ENCODE results near the gene CDC14A.

DNA sequence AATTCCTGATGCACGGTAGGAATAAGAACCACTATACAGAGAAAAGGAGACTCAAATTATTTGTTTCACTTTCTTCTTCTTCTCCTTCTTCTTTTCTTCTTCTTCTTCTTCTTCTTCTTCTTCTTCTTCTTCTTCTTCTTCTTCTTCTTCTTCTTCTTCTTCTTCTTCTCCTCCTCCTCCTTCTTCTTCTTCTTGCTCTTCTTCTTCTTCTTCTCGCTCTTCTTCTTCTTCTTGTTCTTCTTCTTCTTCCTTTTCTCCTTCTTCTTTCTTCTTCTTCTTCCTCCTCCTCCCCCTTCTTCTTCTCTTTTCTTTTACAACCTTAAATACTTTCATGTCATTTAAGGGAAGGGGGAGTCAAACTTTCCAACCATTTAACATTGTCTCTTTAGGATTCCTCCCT is 174.6 kb downstream of the CDC14A start:
- TF ChIP-seq, protein P1, sequence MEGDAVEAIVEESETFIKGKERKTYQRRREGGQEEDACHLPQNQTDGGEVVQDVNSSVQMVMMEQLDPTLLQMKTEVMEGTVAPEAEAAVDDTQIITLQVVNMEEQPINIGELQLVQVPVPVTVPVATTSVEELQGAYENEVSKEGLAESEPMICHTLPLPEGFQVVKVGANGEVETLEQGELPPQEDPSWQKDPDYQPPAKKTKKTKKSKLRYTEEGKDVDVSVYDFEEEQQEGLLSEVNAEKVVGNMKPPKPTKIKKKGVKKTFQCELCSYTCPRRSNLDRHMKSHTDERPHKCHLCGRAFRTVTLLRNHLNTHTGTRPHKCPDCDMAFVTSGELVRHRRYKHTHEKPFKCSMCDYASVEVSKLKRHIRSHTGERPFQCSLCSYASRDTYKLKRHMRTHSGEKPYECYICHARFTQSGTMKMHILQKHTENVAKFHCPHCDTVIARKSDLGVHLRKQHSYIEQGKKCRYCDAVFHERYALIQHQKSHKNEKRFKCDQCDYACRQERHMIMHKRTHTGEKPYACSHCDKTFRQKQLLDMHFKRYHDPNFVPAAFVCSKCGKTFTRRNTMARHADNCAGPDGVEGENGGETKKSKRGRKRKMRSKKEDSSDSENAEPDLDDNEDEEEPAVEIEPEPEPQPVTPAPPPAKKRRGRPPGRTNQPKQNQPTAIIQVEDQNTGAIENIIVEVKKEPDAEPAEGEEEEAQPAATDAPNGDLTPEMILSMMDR (IDR thresholded peaks at IDR 0.05) = no peak
- TF ChIP-seq EP300 (IDR thresholded peaks at IDR 0.05) (no peak), POLR2A (IDR thresholded peaks at IDR 0.05) (no peak)

Measured in tibial nerve (tissue), 4 donors.